Panc1 (cell line): ENCODE measurements around the gene TBX21.

Experiments used
- CTCF ChIP-seq: fragments of 450-650 bp; IDR thresholded peaks from 2 replicates; pipeline ENCODE4 v1.5.1; 2017; ENCODE audit warnings: mild to moderate bottlenecking
- POLR2AphosphoS5 ChIP-seq: IDR thresholded peaks from 2 replicates; pipeline ENCODE4 v1.6.1; 2012; ENCODE audit warnings: mild to moderate bottlenecking, low read depth, low read length, moderate library complexity
- REST ChIP-seq, 2 experiments: IDR thresholded peaks; 2 replicates each; pipeline ENCODE4 v1.6.1; 2011 to 2012; ENCODE audit warnings: low read depth in 2 of 2, control low read depth in 1 of 2, low read length in 1 of 2, mild to moderate bottlenecking in 1 of 2, moderate library complexity in 1 of 2; ENCODE audit not compliant: insufficient read depth in 1 of 2

- TF ChIP-seq CTCF (no peak), REST (IDR thresholded peaks at IDR 0.05; ENCODE audit: insufficient read depth in 1 of 2, low read depth in 2 of 2, low read length in 1 of 2) (no peak), POLR2AphosphoS5 (no peak)
These were observed 59.9 kb downstream of the TBX21 start for GRCh38 chr17:47792979-47793378.
